NCI-H146 treated with DMSO at 0.1 percent for 48 hours (cell line): ENCODE results near the gene SMC3.
"Not testable (repeated sequence)": the region's sequence is repeated elsewhere in the genome, so short reads cannot be mapped to it uniquely, and the experiment has no call there.

Source experiments
- DNase-seq: peaks from one replicate; lab custom pipeline; 2025; ENCODE audit not compliant: unreplicated experiment; lab: John Stamatoyannopoulos, UW

The SMC3 gene

GRCh38 chr10:110619514-110620397, 52.3 kb downstream of the SMC3 start:
- DNase-seq, result no peak

GRCh38 chr10:110620398-110620719, 52.9 kb downstream of the SMC3 start:
- DNase-seq, result no peak

GRCh38 chr10:110623316-110623715, 55.8 kb downstream of the SMC3 start:
- not testable (repeated sequence) for DNase-seq

- no peak for DNase-seq
Measured at GRCh38 chr10:110625356-110625894, 57.9 kb downstream of the SMC3 start.

- no peak for DNase-seq
Measured at GRCh38 chr10:110625951-110626855, 58.7 kb downstream of the SMC3 start.

GRCh38 chr10:110628161-110628560, 60.7 kb downstream of the SMC3 start:
- no peak for DNase-seq

- peak; percentile 96 for DNase-seq
Measured at GRCh38 chr10:110629680-110630191, 62.2 kb downstream of the SMC3 start.

- no peak for DNase-seq
Measured at GRCh38 chr10:110631934-110632333, 64.4 kb downstream of the SMC3 start.

- DNase-seq, result no peak
Measured at GRCh38 chr10:110632591-110633215, 65.2 kb downstream of the SMC3 start.

GRCh38 chr10:110634527-110635209, 67.2 kb downstream of the SMC3 start:
- no peak for DNase-seq

GRCh38 chr10:110636572-110636931, 69.1 kb downstream of the SMC3 start:
- DNase-seq, result no peak

- no peak for DNase-seq
Measured at GRCh38 chr10:110636932-110637557, 69.5 kb downstream of the SMC3 start.

- DNase-seq, result peak; percentile 34
Measured at GRCh38 chr10:110637558-110638053, 70.1 kb downstream of the SMC3 start.

GRCh38 chr10:110638319-110638718, 70.8 kb downstream of the SMC3 start:
- no peak for DNase-seq

GRCh38 chr10:110639046-110639445, 71.6 kb downstream of the SMC3 start:
- not testable (repeated sequence) for DNase-seq

GRCh38 chr10:110639858-110640257, 72.4 kb downstream of the SMC3 start:
- not testable (repeated sequence) for DNase-seq

- DNase-seq, result peak; percentile 63
Measured at GRCh38 chr10:110641256-110641655, 73.8 kb downstream of the SMC3 start.

GRCh38 chr10:110642204-110643034, 74.9 kb downstream of the SMC3 start:
- DNase-seq, result no peak
